Testis (tissue), 2 donors: ENCODE results near the gene TBC1D23.

ENCODE experiments used
- POLR2A ChIP-seq: fragments of 450-650 bp; IDR thresholded peaks from one replicate; pipeline ENCODE4 v1.6.1; 2017; ENCODE audit warnings: antibody characterized with exemption, mild to moderate bottlenecking, moderate library complexity
- TF ChIP-seq, protein P1 (sequence below), 3 experiments: fragments of 450-650 bp in 2 of 3; fragments of 200-600 bp in 1 of 3; sonication (generic) in 1 of 3; IDR thresholded peaks; one replicate each; pipeline ENCODE4 v1.5.1; 2016 to 2019; ENCODE audit warnings: antibody characterized with exemption in 3 of 3, mild to moderate bottlenecking in 2 of 3, moderate library complexity in 1 of 3

DNA sequence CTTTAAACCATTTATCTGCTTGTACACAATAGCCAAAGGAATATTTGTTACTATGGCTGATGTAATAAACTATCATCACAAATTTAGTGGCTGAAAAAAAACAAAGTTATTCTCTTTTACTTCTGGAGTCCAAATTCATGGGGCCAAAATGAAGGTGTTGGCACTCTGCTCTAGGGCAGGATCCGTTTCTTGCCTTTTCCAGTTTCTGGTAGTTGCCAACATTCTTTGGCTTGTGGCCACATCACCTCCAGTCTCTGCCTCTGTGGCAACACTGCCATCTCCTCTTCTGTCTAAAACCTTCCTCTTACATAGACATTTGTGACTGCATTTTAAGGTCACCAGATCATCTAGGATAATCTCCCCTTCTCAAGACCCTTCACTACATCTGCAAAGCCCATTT, 101.1 kb downstream of the TBC1D23 start:
- TF ChIP-seq, protein P1, sequence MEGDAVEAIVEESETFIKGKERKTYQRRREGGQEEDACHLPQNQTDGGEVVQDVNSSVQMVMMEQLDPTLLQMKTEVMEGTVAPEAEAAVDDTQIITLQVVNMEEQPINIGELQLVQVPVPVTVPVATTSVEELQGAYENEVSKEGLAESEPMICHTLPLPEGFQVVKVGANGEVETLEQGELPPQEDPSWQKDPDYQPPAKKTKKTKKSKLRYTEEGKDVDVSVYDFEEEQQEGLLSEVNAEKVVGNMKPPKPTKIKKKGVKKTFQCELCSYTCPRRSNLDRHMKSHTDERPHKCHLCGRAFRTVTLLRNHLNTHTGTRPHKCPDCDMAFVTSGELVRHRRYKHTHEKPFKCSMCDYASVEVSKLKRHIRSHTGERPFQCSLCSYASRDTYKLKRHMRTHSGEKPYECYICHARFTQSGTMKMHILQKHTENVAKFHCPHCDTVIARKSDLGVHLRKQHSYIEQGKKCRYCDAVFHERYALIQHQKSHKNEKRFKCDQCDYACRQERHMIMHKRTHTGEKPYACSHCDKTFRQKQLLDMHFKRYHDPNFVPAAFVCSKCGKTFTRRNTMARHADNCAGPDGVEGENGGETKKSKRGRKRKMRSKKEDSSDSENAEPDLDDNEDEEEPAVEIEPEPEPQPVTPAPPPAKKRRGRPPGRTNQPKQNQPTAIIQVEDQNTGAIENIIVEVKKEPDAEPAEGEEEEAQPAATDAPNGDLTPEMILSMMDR (IDR thresholded peaks at IDR 0.05) = no peak
- TF ChIP-seq POLR2A = no peak
